Activated CD4-positive, alpha-beta T cell treated with anti-CD3 and anti-CD28 coated beads, Interleukin-2, amount 50 U/mL, for 48 hours (primary cell): ENCODE measurements around the gene BLMH.
"Not testable (repeated sequence)": the region's sequence is repeated elsewhere in the genome, so short reads cannot be mapped to it uniquely, and the experiment has no call there.

Source experiments
- DNase-seq, 2 experiments: peaks; one replicate each; pipeline ENCODE4 v3.0.0-alpha.2; 2020

BLMH gene

GRCh38 chr17:30225112-30225511, 66.6 kb downstream of the BLMH start:
- no peak for DNase-seq

GRCh38 chr17:30224419-30224960, 67.3 kb downstream of the BLMH start:
- no peak for DNase-seq

GRCh38 chr17:30222721-30223175, 69.0 kb downstream of the BLMH start:
- no peak for DNase-seq

GRCh38 chr17:30222251-30222650, 69.5 kb downstream of the BLMH start:
- DNase-seq = no peak

GRCh38 chr17:30221346-30221745, 70.4 kb downstream of the BLMH start:
- no peak for DNase-seq

- DNase-seq = no peak
Observed at GRCh38 chr17:30220414-30220813, 71.3 kb downstream of the BLMH start.

GRCh38 chr17:30219833-30220232, 71.9 kb downstream of the BLMH start:
- no peak for DNase-seq

- no peak for DNase-seq
Observed at GRCh38 chr17:30219315-30219714, 72.4 kb downstream of the BLMH start.

GRCh38 chr17:30218799-30219198, 72.9 kb downstream of the BLMH start:
- DNase-seq = no peak

GRCh38 chr17:30217746-30218245, 73.9 kb downstream of the BLMH start:
- DNase-seq = no peak

GRCh38 chr17:30217054-30217453, 74.7 kb downstream of the BLMH start:
- no peak for DNase-seq

GRCh38 chr17:30212750-30213149, 79.0 kb downstream of the BLMH start:
- DNase-seq = no peak

GRCh38 chr17:30211371-30211770, 80.4 kb downstream of the BLMH start:
- no peak for DNase-seq

- no peak for DNase-seq
Observed at GRCh38 chr17:30210901-30211300, 80.8 kb downstream of the BLMH start.

- DNase-seq = no peak
Observed at GRCh38 chr17:30210366-30210765, 81.4 kb downstream of the BLMH start.

GRCh38 chr17:30209930-30210329, 81.8 kb downstream of the BLMH start:
- DNase-seq = no peak

- no peak for DNase-seq
Observed at GRCh38 chr17:30208214-30208613, 83.5 kb downstream of the BLMH start.

GRCh38 chr17:30207655-30208054, 84.1 kb downstream of the BLMH start:
- DNase-seq = no peak

- DNase-seq = no peak
Observed at GRCh38 chr17:30203471-30203981, 88.2 kb downstream of the BLMH start.

GRCh38 chr17:30200656-30201055, 91.1 kb downstream of the BLMH start:
- DNase-seq = not testable (repeated sequence)

- no peak for DNase-seq
Observed at GRCh38 chr17:30200106-30200505, 91.6 kb downstream of the BLMH start.

GRCh38 chr17:30199600-30199999, 92.1 kb downstream of the BLMH start:
- no peak for DNase-seq
